ENCODE measurements around the gene PRDM1.

GRCh38 chr6:106133040-106133439 lies 46.9 kb downstream of the PRDM1 start:
- TF ChIP-seq CTCF (IDR thresholded peaks at IDR 0.05) (no peak), POLR2A (IDR thresholded peaks at IDR 0.05) (no peak)
